Measurements from ENCODE around the gene PRM1. TPM values are rescaled to one million over a fixed set of nuclear protein-coding genes. Genes with fewer than 3 reads are reported as not detected.

The PRM1 gene
- total RNA-seq, 1 experiment from 2014 or later: not detected

GRCh38 chr16:11257131-11257938 is 23.8 kb downstream of the PRM1 start:
- Histone ChIP-seq H3K27ac (ENCODE audit: insufficient read length, low read depth, low read length) (no peak overlapping the region), H3K9ac (ENCODE audit: extremely low read depth, insufficient read length, low read length) (peak overlapping the region; percentile 9), H3K4me2 (ENCODE audit: insufficient read depth, insufficient read length, low read length) (peak overlapping the region; percentile 78), H3K14ac (ENCODE audit: insufficient read depth, low read length) (no peak overlapping the region), H2BK20ac (ENCODE audit: low read depth, low read length, poor library complexity, severe bottlenecking) (no peak overlapping the region), H3K79me1 (ENCODE audit: insufficient read depth, low read depth, low read length, poor library complexity, severe bottlenecking) (no peaks in the 10 kb centered on the region), H3K56ac (ENCODE audit: insufficient read length, low read depth, low read length) (no peak overlapping the region), H3K27me3 (ENCODE audit: insufficient read depth, low read length) (no peaks in the 10 kb centered on the region), H3K79me2 (ENCODE audit: insufficient read depth, low read length) (peaks cover 10% of the 10 kb centered on the region; the same call in 1 of the 2 replicates), H3K4ac (ENCODE audit: low read depth, low read length) (no peak overlapping the region), H3K18ac (ENCODE audit: insufficient read length, low read depth, low read length) (no peak overlapping the region), H4K5ac (ENCODE audit: insufficient read length, low read depth, low read length) (no peak overlapping the region), H4K91ac (ENCODE audit: insufficient read length, low read depth, low read length) (no peak overlapping the region), H2AFZ (ENCODE audit: low read length) (no peak overlapping the region), H3K23me2 (ENCODE audit: insufficient read length, low read depth, low read length, poor library complexity, severe bottlenecking) (peaks cover 9% of the 10 kb centered on the region), H3T11ph (ENCODE audit: low read length) (no peak overlapping the region), H3K23ac (ENCODE audit: insufficient read length, low read depth, low read length) (no peak overlapping the region), H2BK15ac (ENCODE audit: low read depth, low read length) (no peak overlapping the region), H2BK5ac (ENCODE audit: insufficient read length, low read length) (no peak overlapping the region), H3K4me1 (ENCODE audit: insufficient read depth, low read length) (peaks cover 5% of the 10 kb centered on the region; the same call in 1 of the 2 replicates), H4K8ac (replicated peaks; ENCODE audit: insufficient read length, low read depth, low read length) (no peak overlapping the region), H2BK120ac (ENCODE audit: low read depth, low read length, poor library complexity, severe bottlenecking) (no peak overlapping the region), H2AK5ac (ENCODE audit: insufficient read length, low read length) (no peak overlapping the region), H2BK12ac (ENCODE audit: insufficient read length, low read depth, low read length) (no peak overlapping the region), H3K9me3 (ENCODE audit: control insufficient read depth, low read depth, low read length) (no peaks in the 10 kb centered on the region), H4K20me1 (ENCODE audit: control insufficient read depth, insufficient read depth, insufficient read length) (peaks cover 5% of the 10 kb centered on the region)
- peak; percentile 88 for DNase-seq
- Mint-ChIP-seq H3K9me3 (no peaks in the 10 kb centered on the region), H3K4me3 (peak overlapping the region; percentile 87 to 89), H3K27me3 (ENCODE audit: low read depth) (no peaks in the 10 kb centered on the region; the same call in 1 of the 2 replicates), H3K27ac (0 out of 7 replicates have a peak overlapping the region, but pooled peaks of 1 of the 3 experiments have one; percentile 72), H3K36me3 (ENCODE audit: insufficient read depth in 1 of 3, low read depth in 3 of 3) (peaks cover 5 to 13% (median 8%) of the 10 kb centered on the region in 3 experiments; a peak in 5 of 7 replicates), H3K4me1 (peaks cover 27 to 31% of the 10 kb centered on the region in 2 experiments)
- WGBS (ENCODE audit: extremely low coverage, insufficient read length, low lambda C conversion rate): no CpG with 5 or more reads among the region's 21 CpGs
- peak; percentile 79 for TF ChIP-seq CTCF (conservative IDR thresholded peaks at IDR 0.05)

Data from H9 (cell line).